Naive B cell (primary cell): ENCODE measurements around the gene MAP3K14. TPM values are rescaled to one million over a fixed set of nuclear protein-coding genes. Genes with fewer than 3 reads are reported as not detected.

Experiments used
- ATAC-seq, 2 donors: fragments of 150-1000 bp; cut with Tn5 transposase; 2 replicates each; pipeline ENCODE4 v1.10.0; 2021; ENCODE audit warnings: low read depth in 2 of 2, mild to moderate bottlenecking in 2 of 2, moderate library complexity in 2 of 2
- DNase-seq: peaks from one replicate; pipeline ENCODE4 v3.0.0; 2022
- H3K27ac Mint-ChIP-seq, 6 donors: one replicate each; pipeline ENCODE4 v1.8.0; 2020 to 2022; ENCODE audit warnings: mild to moderate bottlenecking in 6 of 6, mixed read lengths in 6 of 6, moderate library complexity in 5 of 6, inconsistent platforms in 2 of 6
- H3K27me3 Mint-ChIP-seq, 3 donors: one replicate each; pipeline ENCODE4 v1.8.0; 2021 to 2022; ENCODE audit warnings: mixed read lengths in 3 of 3, mild to moderate bottlenecking in 1 of 3
- H3K36me3 Mint-ChIP-seq, 2 donors: one replicate each; pipeline ENCODE4 v1.8.0; 2020 to 2022; ENCODE audit warnings: mixed read lengths in 2 of 2, inconsistent platforms in 1 of 2, mild to moderate bottlenecking in 1 of 2
- H3K4me1 Mint-ChIP-seq, 3 donors: one replicate each; pipeline ENCODE4 v1.8.0; 2020 to 2022; ENCODE audit warnings: mixed read lengths in 3 of 3, inconsistent platforms in 1 of 3, mild to moderate bottlenecking in 1 of 3, moderate library complexity in 1 of 3
- H3K4me3 Mint-ChIP-seq, 8 donors: one replicate each; pipeline ENCODE4 v1.8.0; 2020 to 2022; ENCODE audit warnings: mild to moderate bottlenecking in 8 of 8, mixed read lengths in 8 of 8, moderate library complexity in 8 of 8, inconsistent platforms in 2 of 8
- H3K9me3 Mint-ChIP-seq, 7 donors: one replicate each; pipeline ENCODE4 v1.8.0; 2020 to 2022; ENCODE audit warnings: mixed read lengths in 7 of 7, mild to moderate bottlenecking in 5 of 7, inconsistent platforms in 2 of 7, moderate library complexity in 1 of 7
- polyA plus RNA-seq, 6 donors: library from polyadenylated mRNA; unstranded; fragments of 300-500 nt; fragmentation: Illumina TruSeq; gene quantifications; one replicate each; pipeline ENCODE4 v1.2.3, GENCODE V29; 2021; ENCODE audit warnings: low read depth in 6 of 6

Gene MAP3K14
- polyA plus RNA-seq, 6 donors from 2014 or later: 13.3 to 38.9 (median 19.1) TPM

GRCh38 chr17:45287526-45288500 is 29.0 kb downstream of the MAP3K14 start:
- peaks cover 9 to 33% of the 10 kb centered on the region in 2 donors for H3K36me3 Mint-ChIP-seq
- ATAC-seq (no peak), DNase-seq (no peak)
- H3K4me3 Mint-ChIP-seq: no peak overlapping the region
- H3K9me3 Mint-ChIP-seq: no peaks in the 10 kb centered on the region
- H3K27me3 Mint-ChIP-seq: no peaks in the 10 kb centered on the region
- H3K27ac Mint-ChIP-seq: peak overlapping the region in 3 of 6 donors; percentile 47 to 79 (median 51)
- H3K4me1 Mint-ChIP-seq: peaks cover 33 to 37% (median 34%) of the 10 kb centered on the region in 3 donors

DNA sequence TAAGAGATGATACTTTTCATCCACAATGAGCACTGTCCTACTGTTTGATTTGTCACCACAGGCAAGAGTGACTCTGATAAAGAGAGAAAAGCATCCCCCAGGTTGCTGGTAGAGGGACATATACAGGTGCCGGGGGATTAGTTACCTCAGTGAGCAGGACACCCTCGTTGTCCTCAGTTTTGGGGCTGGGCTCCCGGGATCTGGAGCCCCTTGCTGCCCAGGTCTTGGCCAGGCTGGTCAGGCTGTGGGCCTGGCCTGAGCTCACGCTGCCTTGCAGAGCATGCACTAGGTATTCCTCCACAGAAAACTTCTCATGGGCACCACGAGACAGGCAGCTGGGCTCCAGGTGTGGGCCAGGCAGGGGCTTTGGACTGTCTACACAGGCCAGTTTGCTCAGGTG is 30.5 kb downstream of the MAP3K14 start:
- peaks cover 18 to 25% (median 19%) of the 10 kb centered on the region in 3 donors for H3K4me1 Mint-ChIP-seq
- peak overlapping the region in 2 of 6 donors; percentile 47 to 53 for H3K27ac Mint-ChIP-seq
- ATAC-seq: no peak
- peak overlapping the region in 1 of 8 donors; percentile 34 for H3K4me3 Mint-ChIP-seq
- H3K36me3 Mint-ChIP-seq: peaks cover 9 to 33% of the 10 kb centered on the region in 2 donors
- H3K27me3 Mint-ChIP-seq: no peaks in the 10 kb centered on the region
- H3K9me3 Mint-ChIP-seq: no peaks in the 10 kb centered on the region
- no peak for DNase-seq

- no peak overlapping the region for H3K4me3 Mint-ChIP-seq
- peaks cover 0 to 16% (median 7%) of the 10 kb centered on the region in 3 donors for H3K4me1 Mint-ChIP-seq
- peaks cover 3 to 15% of the 10 kb centered on the region in 2 donors for H3K36me3 Mint-ChIP-seq
- peak overlapping the region in 3 of 6 donors; percentile 15 to 92 (median 53) for H3K27ac Mint-ChIP-seq
- ATAC-seq (peak in 1 of 2 donors; percentile 53), DNase-seq (peak; percentile 34)
- no peaks in the 10 kb centered on the region for H3K27me3 Mint-ChIP-seq
- no peaks in the 10 kb centered on the region for H3K9me3 Mint-ChIP-seq
Observed at GRCh38 chr17:45284176-45285140, 32.4 kb downstream of the MAP3K14 start.

GRCh38 chr17:45283711-45284110 is 33.1 kb downstream of the MAP3K14 start:
- Mint-ChIP-seq H3K4me3 (no peak overlapping the region), H3K4me1 (peaks cover 4 to 19% (median 7%) of the 10 kb centered on the region in 3 donors), H3K27me3 (no peaks in the 10 kb centered on the region), H3K9me3 (no peaks in the 10 kb centered on the region), H3K36me3 (peaks cover 3 to 12% of the 10 kb centered on the region in 2 donors), H3K27ac (peak overlapping the region in 1 of 6 donors; percentile 6)
- ATAC-seq: no peak
- no peak for DNase-seq

DNA sequence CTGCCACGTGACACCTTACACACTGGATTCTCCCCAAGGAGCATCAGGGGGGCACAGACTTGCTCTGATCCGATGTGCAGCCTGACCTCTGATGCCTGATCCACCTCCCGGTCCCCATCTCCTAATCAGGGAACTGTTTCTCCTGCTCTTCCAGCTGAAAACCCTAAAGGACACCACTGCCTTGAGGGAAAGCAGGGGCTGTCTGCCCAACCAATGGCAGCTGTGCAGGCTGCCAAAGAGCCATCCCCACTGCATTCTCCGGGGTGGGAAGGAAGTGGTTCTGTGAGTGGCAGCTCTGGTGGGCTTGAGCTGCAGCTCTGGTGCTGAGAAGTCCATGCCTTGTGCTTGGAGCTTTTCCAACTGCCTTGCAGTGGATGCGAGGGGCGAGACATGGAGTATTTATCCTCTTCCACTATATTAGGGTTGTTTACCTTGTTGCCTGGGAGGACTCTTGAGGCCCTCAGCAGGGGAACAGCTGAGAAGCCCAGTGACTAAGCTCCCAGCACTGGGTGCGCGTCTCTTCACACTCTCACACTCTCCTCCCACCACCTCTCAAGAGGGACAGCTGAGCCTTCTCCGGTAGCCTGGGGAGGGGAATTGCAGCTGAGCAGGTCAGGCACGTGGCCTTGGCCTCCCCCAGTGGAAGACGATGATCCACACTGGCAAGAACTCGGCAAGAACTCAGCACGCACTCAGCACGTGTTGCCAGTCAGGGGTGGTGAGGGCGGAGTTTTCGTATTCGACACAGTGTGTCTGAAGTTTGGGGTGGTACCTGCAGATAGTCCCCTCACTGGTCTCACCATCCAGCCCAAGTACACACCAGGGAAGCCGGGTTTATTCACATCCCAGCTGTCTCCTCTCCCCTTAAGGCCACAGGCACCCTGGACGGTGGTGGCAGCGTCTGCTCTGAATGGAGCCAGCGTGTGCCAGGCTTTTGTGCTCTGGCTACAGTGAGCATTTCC is 33.9 kb downstream of the MAP3K14 start:
- Mint-ChIP-seq H3K4me3 (no peak overlapping the region), H3K27ac (no peak overlapping the region), H3K27me3 (no peaks in the 10 kb centered on the region), H3K36me3 (peaks cover 3 to 12% of the 10 kb centered on the region in 2 donors), H3K4me1 (peaks cover 4 to 19% (median 7%) of the 10 kb centered on the region in 3 donors), H3K9me3 (no peaks in the 10 kb centered on the region)
- ATAC-seq (no peak), DNase-seq (no peak)

- H3K9me3 Mint-ChIP-seq: no peaks in the 10 kb centered on the region
- ATAC-seq (no peak), DNase-seq (no peak)
- no peaks in the 10 kb centered on the region for H3K27me3 Mint-ChIP-seq
- H3K4me3 Mint-ChIP-seq: no peak overlapping the region
- peak overlapping the region in 3 of 6 donors; percentile 9 to 66 (median 53) for H3K27ac Mint-ChIP-seq
- H3K4me1 Mint-ChIP-seq: peaks cover 11 to 17% (median 12%) of the 10 kb centered on the region in 3 donors
- H3K36me3 Mint-ChIP-seq: peaks cover 3 to 8% of the 10 kb centered on the region in 2 donors
Observed at GRCh38 chr17:45279898-45280297, 36.9 kb downstream of the MAP3K14 start.

- Mint-ChIP-seq H3K4me3 (no peak overlapping the region), H3K27ac (no peak overlapping the region), H3K4me1 (peaks cover 5 to 11% (median 11%) of the 10 kb centered on the region in 3 donors), H3K36me3 (no peaks in the 10 kb centered on the region), H3K9me3 (no peaks in the 10 kb centered on the region), H3K27me3 (no peaks in the 10 kb centered on the region)
- DNase-seq (no peak), ATAC-seq (no peak)
Observed at GRCh38 chr17:45277992-45278391, 38.8 kb downstream of the MAP3K14 start.

- Mint-ChIP-seq H3K4me1 (peaks cover 5 to 12% (median 11%) of the 10 kb centered on the region in 3 donors), H3K9me3 (no peaks in the 10 kb centered on the region), H3K27ac (peak overlapping the region in 2 of 6 donors; percentile 39 to 50), H3K36me3 (no peaks in the 10 kb centered on the region), H3K27me3 (no peaks in the 10 kb centered on the region), H3K4me3 (no peak overlapping the region)
- DNase-seq: peak; percentile 80
- peak; percentile 94 to 99 for ATAC-seq
Observed at GRCh38 chr17:45277216-45277849, 39.5 kb downstream of the MAP3K14 start.

DNA sequence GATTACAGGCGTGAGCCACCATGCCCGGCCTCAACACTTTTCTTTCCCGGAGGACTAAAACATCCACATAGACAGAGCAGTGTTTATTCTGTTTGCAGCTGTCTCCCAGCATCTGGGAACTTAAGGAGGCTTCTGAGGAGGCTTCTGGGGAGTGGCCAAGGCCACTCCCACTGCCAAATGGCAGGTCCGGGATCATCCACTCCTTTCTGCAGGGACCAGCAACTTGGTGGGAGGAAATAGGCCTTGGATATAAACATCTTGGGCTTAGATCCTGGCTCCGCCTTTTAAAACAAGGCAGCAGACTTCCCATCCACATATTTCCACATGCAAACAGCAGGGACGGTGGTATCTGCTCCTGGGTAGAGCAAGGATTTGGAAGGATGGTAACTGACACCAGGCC is 40.8 kb downstream of the MAP3K14 start:
- Mint-ChIP-seq H3K36me3 (no peaks in the 10 kb centered on the region), H3K9me3 (no peaks in the 10 kb centered on the region), H3K27ac (peak overlapping the region in 1 of 6 donors; percentile 61), H3K4me1 (peaks cover 5 to 12% (median 11%) of the 10 kb centered on the region in 3 donors), H3K4me3 (no peak overlapping the region), H3K27me3 (no peaks in the 10 kb centered on the region)
- ATAC-seq (no peak), DNase-seq (no peak)

- Mint-ChIP-seq H3K27ac (no peak overlapping the region), H3K4me3 (no peak overlapping the region), H3K27me3 (no peaks in the 10 kb centered on the region), H3K36me3 (no peaks in the 10 kb centered on the region), H3K4me1 (peaks cover 5 to 11% (median 10%) of the 10 kb centered on the region in 3 donors), H3K9me3 (no peaks in the 10 kb centered on the region)
- ATAC-seq (no peak), DNase-seq (no peak)
Observed at GRCh38 chr17:45274033-45274432, 42.8 kb downstream of the MAP3K14 start.

DNA sequence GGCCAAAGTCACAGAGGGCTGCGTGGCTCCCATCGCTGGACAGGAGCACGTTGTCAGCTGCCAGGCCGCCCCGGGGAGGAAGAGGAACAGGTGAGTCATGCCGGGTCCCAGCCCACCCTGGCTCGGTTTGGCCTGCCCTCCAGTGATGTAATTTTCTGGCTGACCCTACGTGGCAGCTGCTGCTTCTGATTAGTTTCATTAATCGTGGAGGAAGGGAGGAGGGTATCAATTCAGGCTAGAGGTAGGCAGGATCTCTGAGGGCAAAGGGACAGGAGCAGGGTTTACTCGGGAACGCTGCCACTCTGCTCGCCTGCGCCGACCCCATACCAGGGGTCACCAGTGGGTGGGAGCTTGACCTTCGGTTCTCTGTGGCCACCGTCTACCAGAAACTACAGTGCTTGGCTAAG is 43.3 kb downstream of the MAP3K14 start:
- Mint-ChIP-seq H3K27ac (no peak overlapping the region), H3K4me3 (no peak overlapping the region), H3K4me1 (peaks cover 5 to 8% (median 7%) of the 10 kb centered on the region in 3 donors), H3K36me3 (no peaks in the 10 kb centered on the region), H3K9me3 (no peaks in the 10 kb centered on the region), H3K27me3 (no peaks in the 10 kb centered on the region)
- ATAC-seq: no peak
- DNase-seq: no peak

DNA sequence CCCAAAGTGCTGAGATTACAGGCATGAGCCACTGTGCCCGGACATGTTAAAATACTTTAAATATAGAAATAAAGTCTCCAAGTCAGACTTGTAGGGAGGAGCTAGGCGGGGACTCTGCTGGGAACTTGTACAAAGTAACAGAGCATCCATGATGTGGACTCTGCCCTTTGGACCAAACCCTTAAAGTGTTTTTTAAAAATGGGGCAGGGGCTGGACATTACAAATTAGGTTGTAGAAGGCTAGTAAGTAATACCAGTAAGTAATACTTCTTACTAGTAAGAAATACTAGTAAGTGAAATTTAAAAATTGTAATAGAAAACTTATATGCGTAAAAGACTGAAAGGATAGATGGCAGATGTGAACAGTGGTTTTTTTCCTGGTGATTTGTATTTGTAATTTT is 45.2 kb downstream of the MAP3K14 start:
- DNase-seq: no peak
- Mint-ChIP-seq H3K4me3 (no peak overlapping the region), H3K27ac (no peak overlapping the region), H3K4me1 (peaks cover 0 to 6% (median 3%) of the 10 kb centered on the region in 3 donors), H3K9me3 (no peaks in the 10 kb centered on the region), H3K36me3 (peaks cover 0 to 9% of the 10 kb centered on the region in 2 donors), H3K27me3 (no peaks in the 10 kb centered on the region)
- ATAC-seq: no peak
